Vagina (tissue), 2 donors: ENCODE results near the gene DLST. TPM values are rescaled to one million over a fixed set of nuclear protein-coding genes. Genes with fewer than 3 reads are reported as not detected.
"Not testable (repeated sequence)": the region's sequence is repeated elsewhere in the genome, so short reads cannot be mapped to it uniquely, and the experiment has no call there.

Experiments used
- DNase-seq, 2 donors: peaks; one replicate each; pipeline ENCODE4 v3.0.0-alpha.2; 2017; ENCODE audit errors: extremely low spot score in 2 of 2
- H3K27ac ChIP-seq: fragments of 200-600 bp; sonication (generic); one replicate; pipeline ENCODE4 v1.5.1; 2019
- H3K27me3 ChIP-seq: fragments of 200-600 bp; sonication (generic); one replicate; pipeline ENCODE4 v1.5.1; 2019
- H3K36me3 ChIP-seq, 2 donors: fragments of 200-600 bp; sonication (generic); one replicate each; pipeline ENCODE4 v1.5.1; 2017 to 2019
- H3K4me1 ChIP-seq: fragments of 200-600 bp; sonication (generic); one replicate; pipeline ENCODE4 v1.5.1; 2019
- H3K4me3 ChIP-seq, 2 donors: fragments of 200-600 bp; sonication (generic); 1 replicate in 1 of 2; 2 replicates in 1 of 2; pipeline ENCODE4 v1.5.1; 2016 to 2019
- H3K9me3 ChIP-seq: fragments of 200-600 bp; sonication (generic); one replicate; pipeline ENCODE4 v1.5.1; 2019
- CTCF ChIP-seq, 3 experiments: fragments of 450-650 bp in 2 of 3; fragments of 200-600 bp in 1 of 3; sonication (generic) in 1 of 3; IDR thresholded peaks; one replicate each; pipeline ENCODE4 v1.5.1; 2017 to 2019; ENCODE audit warnings: antibody characterized with exemption in 3 of 3, mild to moderate bottlenecking in 2 of 3, moderate library complexity in 2 of 3
- POLR2A ChIP-seq, 2 donors: fragments of 450-650 bp; IDR thresholded peaks; one replicate each; pipeline ENCODE4 v1.6.1; 2017; ENCODE audit warnings: antibody characterized with exemption in 2 of 2, mild to moderate bottlenecking in 2 of 2, moderate library complexity in 2 of 2
- POLR2AphosphoS5 ChIP-seq, 2 donors: sonication (generic); formaldehyde crosslinking; IDR thresholded peaks; one replicate each; pipeline ENCODE4 v1.9.0; 2017; ENCODE audit warnings: antibody characterized with exemption in 2 of 2, mild to moderate bottlenecking in 2 of 2, low read depth in 1 of 2; ENCODE audit not compliant: insufficient read depth in 1 of 2
- intact Hi-C: fragments of 100-400 bp; cut with DNase I; formaldehyde crosslinking; loops from one replicate; pipeline ENCODE4 v1.15.1; 2023
- total RNA-seq: library from RNA; depleted of rRNA; stranded (reverse); fragments of >200 nt; gene quantifications from one replicate; pipeline ENCODE4 v1.2.3, GENCODE V29; 2016

DLST gene
- total RNA-seq, 1 donor from 2014 or later: 109 TPM

GRCh38 chr14:74932401-74932901 lies 50.7 kb downstream of the DLST start:
- TF ChIP-seq POLR2AphosphoS5 (IDR thresholded peaks at IDR 0.05; ENCODE audit: insufficient read depth in 1 of 2, low read depth in 1 of 2) (no peak), POLR2A (IDR thresholded peaks at IDR 0.05) (no peak), CTCF (IDR thresholded peaks at IDR 0.05) (no peak)
- peaks cover 7% of the 10 kb centered on the region for H3K4me1 ChIP-seq
- H3K9me3 ChIP-seq: no peaks in the 10 kb centered on the region
- intact Hi-C loops: no loop called here
- no peak overlapping the region for H3K4me3 ChIP-seq
- H3K36me3 ChIP-seq: no peaks in the 10 kb centered on the region
- no peak for DNase-seq
- no peak overlapping the region for H3K27ac ChIP-seq
- no peaks in the 10 kb centered on the region for H3K27me3 ChIP-seq

DNA sequence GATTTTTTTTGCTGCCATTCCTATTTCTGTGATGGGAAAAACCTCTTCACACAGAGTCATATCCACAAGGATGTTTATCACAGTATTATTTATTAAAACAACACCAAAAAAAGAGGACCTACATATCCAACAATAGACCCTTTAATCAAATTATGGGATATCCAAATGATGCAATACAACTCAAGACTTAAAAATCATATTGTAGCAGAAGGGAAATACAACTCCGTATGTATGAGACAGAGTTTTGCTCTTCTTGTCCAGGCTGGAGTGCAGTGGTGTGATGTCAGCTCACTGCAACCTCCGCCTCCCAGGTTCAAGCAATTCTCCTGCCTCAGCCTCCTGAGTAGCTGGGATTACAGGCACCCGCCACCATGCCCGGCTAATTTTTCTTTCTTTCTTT lies 51.2 kb downstream of the DLST start:
- H3K27me3 ChIP-seq, H3K4me1 ChIP-seq, DNase-seq, H3K4me3 ChIP-seq, H3K27ac ChIP-seq, intact Hi-C loops, H3K9me3 ChIP-seq, H3K36me3 ChIP-seq: not testable (repeated sequence)

DNA sequence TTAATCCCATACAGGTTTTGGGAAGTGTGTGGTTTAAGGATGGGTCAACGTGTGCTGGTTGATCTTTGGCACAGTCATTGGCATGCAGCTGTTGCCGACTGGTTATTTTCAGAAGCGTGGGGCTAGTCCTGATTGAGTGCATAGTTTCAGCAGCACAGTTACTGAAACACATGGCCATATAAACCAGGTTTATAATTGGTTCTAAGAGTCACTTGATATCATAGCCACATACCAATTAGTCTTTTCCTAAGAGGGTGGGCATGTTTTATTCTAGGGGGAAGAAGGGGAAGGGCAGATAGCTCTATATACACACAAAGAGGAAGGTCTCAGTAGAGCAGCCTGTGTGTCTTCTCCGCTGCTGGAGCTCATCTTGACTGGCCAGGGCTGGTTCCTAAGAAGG lies 52.3 kb downstream of the DLST start:
- H3K27me3 ChIP-seq: no peaks in the 10 kb centered on the region
- no peaks in the 10 kb centered on the region for H3K36me3 ChIP-seq
- TF ChIP-seq POLR2AphosphoS5 (IDR thresholded peaks at IDR 0.05; ENCODE audit: insufficient read depth in 1 of 2, low read depth in 1 of 2) (no peak), POLR2A (IDR thresholded peaks at IDR 0.05) (no peak), CTCF (IDR thresholded peaks at IDR 0.05) (no peak)
- DNase-seq: no peak
- H3K4me3 ChIP-seq: no peak overlapping the region
- no peak overlapping the region for H3K27ac ChIP-seq
- no peaks in the 10 kb centered on the region for H3K9me3 ChIP-seq
- intact Hi-C loops: no loop called here
- H3K4me1 ChIP-seq: peaks cover 11% of the 10 kb centered on the region

DNA sequence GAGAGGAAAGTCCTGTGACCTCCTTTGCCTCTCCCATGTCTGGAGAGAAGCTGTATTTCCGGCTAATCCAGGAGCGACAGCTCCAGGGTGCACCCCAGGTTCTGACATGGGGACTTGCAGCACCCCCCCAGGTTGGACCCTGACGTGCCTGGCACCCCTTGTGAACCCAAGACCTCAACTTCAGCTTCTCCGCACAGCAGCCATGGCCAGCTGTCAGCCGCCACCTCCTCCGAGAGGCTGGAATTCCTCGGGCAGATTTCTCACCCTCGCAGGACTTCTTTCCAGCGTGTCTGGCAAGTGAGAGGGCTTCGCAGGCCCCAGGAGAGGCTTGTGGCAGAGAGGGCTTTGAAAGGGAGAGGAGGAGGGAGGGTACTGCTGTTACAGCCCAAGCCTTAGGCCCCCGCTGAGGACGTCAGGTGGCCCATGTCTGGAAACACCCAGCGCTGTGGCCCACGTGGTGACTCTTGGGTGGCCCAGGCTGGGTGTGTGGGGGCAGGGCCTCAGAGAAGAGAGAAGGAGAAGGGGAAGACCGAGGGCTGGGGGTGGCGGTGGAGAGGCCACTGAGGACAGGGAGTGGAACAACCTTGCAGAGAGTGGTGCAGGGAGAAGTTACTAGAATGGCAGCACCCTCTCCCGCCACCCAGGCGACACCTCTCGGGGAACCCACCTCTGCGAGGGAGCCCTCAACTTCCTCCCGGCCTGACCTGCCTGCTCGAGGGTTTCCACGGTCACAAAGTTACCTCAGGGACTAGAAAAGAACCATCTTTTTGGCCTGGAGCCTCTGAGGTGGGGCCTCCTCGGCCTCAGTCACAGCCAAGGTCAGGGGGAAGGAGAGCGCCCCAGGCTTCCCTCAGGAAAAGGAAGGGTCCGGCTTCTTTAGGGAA lies 53.0 kb downstream of the DLST start:
- TF ChIP-seq POLR2AphosphoS5 (IDR thresholded peaks at IDR 0.05; ENCODE audit: insufficient read depth in 1 of 2, low read depth in 1 of 2) (no peak), CTCF (IDR thresholded peaks at IDR 0.05) (no peak), POLR2A (IDR thresholded peaks at IDR 0.05) (no peak)
- intact Hi-C loops: no loop called here
- Histone ChIP-seq H3K9me3 (no peaks in the 10 kb centered on the region), H3K27ac (no peak overlapping the region), H3K4me3 (no peak overlapping the region), H3K27me3 (no peaks in the 10 kb centered on the region), H3K36me3 (no peaks in the 10 kb centered on the region), H3K4me1 (peaks cover 18% of the 10 kb centered on the region)
- DNase-seq: no peak

DNA sequence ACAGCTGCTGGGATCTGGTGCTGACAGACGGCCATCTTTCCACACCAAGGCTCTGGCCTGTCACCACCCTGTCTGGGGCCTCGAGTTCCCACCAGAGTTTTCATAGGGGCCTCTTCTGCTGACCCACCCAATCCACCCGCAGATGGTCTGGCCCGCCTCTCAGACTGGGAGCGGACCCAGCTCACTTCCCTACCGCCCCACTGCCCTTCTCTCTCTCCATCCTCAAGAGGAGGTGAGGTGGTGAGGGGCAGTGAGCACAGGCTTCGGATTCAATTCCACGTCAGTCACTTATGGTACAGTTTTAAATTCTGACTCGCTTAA lies 53.6 kb downstream of the DLST start:
- H3K36me3 ChIP-seq: no peaks in the 10 kb centered on the region
- H3K4me1 ChIP-seq: peaks cover 24% of the 10 kb centered on the region
- intact Hi-C loops: no loop called here
- no peaks in the 10 kb centered on the region for H3K27me3 ChIP-seq
- H3K27ac ChIP-seq: no peak overlapping the region
- no peaks in the 10 kb centered on the region for H3K9me3 ChIP-seq
- no peak for DNase-seq
- TF ChIP-seq POLR2AphosphoS5 (IDR thresholded peaks at IDR 0.05; ENCODE audit: insufficient read depth in 1 of 2, low read depth in 1 of 2) (no peak), CTCF (IDR thresholded peaks at IDR 0.05) (no peak), POLR2A (IDR thresholded peaks at IDR 0.05) (no peak)
- H3K4me3 ChIP-seq: no peak overlapping the region
